Uterus (tissue), 2 donors: Measurements from ENCODE around the gene PRR9.
"Not testable (repeated sequence)": the region's sequence is repeated elsewhere in the genome, so short reads cannot be mapped to it uniquely, and the experiment has no call there.

Source experiments
- CTCF ChIP-seq, 4 experiments: fragments of 200-600 bp in 2 of 4; fragments of 450-650 bp in 2 of 4; sonication (generic) in 2 of 4; IDR thresholded peaks; one replicate each; pipeline ENCODE4 v1.5.1; 2016 to 2019; ENCODE audit warnings: antibody characterized with exemption in 4 of 4, mild to moderate bottlenecking in 2 of 4, moderate library complexity in 1 of 4
- POLR2A ChIP-seq, 2 donors: fragments of 450-650 bp; IDR thresholded peaks; one replicate each; pipeline ENCODE4 v1.6.1; 2016; ENCODE audit warnings: antibody characterized with exemption in 2 of 2, mild to moderate bottlenecking in 1 of 2, moderate library complexity in 1 of 2

GRCh38 chr1:153223040-153223891, 5.9 kb downstream of the PRR9 start:
- TF ChIP-seq POLR2A (IDR thresholded peaks at IDR 0.05), result not testable (repeated sequence)
- TF ChIP-seq CTCF (IDR thresholded peaks at IDR 0.05), result peak in 3 of 4 experiments; percentile 34 to 43 (median 39)
